ENCODE data around the gene EIF2S2.
A peak's percentile ranks its signal among the peaks of the same experiment; 100 is the strongest.

EIF2S2 gene

GRCh38 chr20:34088305-34089174 is 23.5 kb downstream of the EIF2S2 start:
- no peak for DNase-seq

- no peak for DNase-seq
These were observed 26.5 kb downstream of the EIF2S2 start for GRCh38 chr20:34085544-34086040.

- DNase-seq: no peak
These were observed 27.7 kb downstream of the EIF2S2 start for GRCh38 chr20:34084227-34084923.

GRCh38 chr20:34083781-34084180 is 28.3 kb downstream of the EIF2S2 start:
- no peak for DNase-seq

- no peak for DNase-seq
These were observed 28.9 kb downstream of the EIF2S2 start for GRCh38 chr20:34083137-34083536.

- DNase-seq: no peak
These were observed 29.7 kb downstream of the EIF2S2 start for GRCh38 chr20:34082232-34082887.

- DNase-seq: no peak
These were observed 32.2 kb downstream of the EIF2S2 start for GRCh38 chr20:34079818-34080217.

- no peak for DNase-seq
These were observed 33.5 kb downstream of the EIF2S2 start for GRCh38 chr20:34078540-34078939.

GRCh38 chr20:34076952-34077351 is 35.1 kb downstream of the EIF2S2 start:
- no peak for DNase-seq

GRCh38 chr20:34075647-34076046 is 36.4 kb downstream of the EIF2S2 start:
- no peak for DNase-seq

GRCh38 chr20:34074101-34074760 is 37.8 kb downstream of the EIF2S2 start:
- no peak for DNase-seq

- no peak for DNase-seq
These were observed 39.3 kb downstream of the EIF2S2 start for GRCh38 chr20:34072778-34073177.

- no peak for DNase-seq
These were observed 40.0 kb downstream of the EIF2S2 start for GRCh38 chr20:34072076-34072475.

GRCh38 chr20:34070859-34071258 is 41.2 kb downstream of the EIF2S2 start:
- DNase-seq: no peak

GRCh38 chr20:34070079-34070439 is 42.0 kb downstream of the EIF2S2 start:
- no peak for DNase-seq

- DNase-seq: peak; percentile 58
These were observed 42.5 kb downstream of the EIF2S2 start for GRCh38 chr20:34069341-34070078.

GRCh38 chr20:34068001-34068400 is 44.0 kb downstream of the EIF2S2 start:
- no peak for DNase-seq

GRCh38 chr20:34066476-34067090 is 45.5 kb downstream of the EIF2S2 start:
- no peak for DNase-seq

GRCh38 chr20:34065260-34065659 is 46.8 kb downstream of the EIF2S2 start:
- no peak for DNase-seq

GRCh38 chr20:34064286-34064685 is 47.8 kb downstream of the EIF2S2 start:
- no peak for DNase-seq

GRCh38 chr20:34062570-34063482 is 49.2 kb downstream of the EIF2S2 start:
- no peak for DNase-seq

Measured in DMS153 (cell line).